B cell (primary cell): ENCODE results near the gene NAPG. TPM values are rescaled to one million over a fixed set of nuclear protein-coding genes. Genes with fewer than 3 reads are reported as not detected.
"Not testable (repeated sequence)": the region's sequence is repeated elsewhere in the genome, so short reads cannot be mapped to it uniquely, and the experiment has no call there.

ENCODE experiments used
- ATAC-seq: fragments of 200-7000 bp; cut with Tn5 transposase; one replicate; pipeline ENCODE4 v1.10.0; 2021; ENCODE audit warnings: low read depth, mild to moderate bottlenecking, moderate number of reproducible peaks, moderate library complexity
- CTCF ChIA-PET: fragments of 350-600 bp; sonication (Branson Sonifier 250); formaldehyde crosslinking; loops from one replicate; lab custom pipeline; 2021; ENCODE audit warnings: antibody characterized with exemption, inconsistent platforms; lab: Charles Lee
- POLR2A ChIA-PET: fragments of 350-600 bp; sonication (Branson Sonifier 250); formaldehyde crosslinking; loops from one replicate; lab custom pipeline; 2021; ENCODE audit warnings: antibody characterized with exemption; lab: Charles Lee
- DNase-seq: peaks from one replicate; pipeline ENCODE4 v3.0.0; 2013
- H2AFZ ChIP-seq: 2 replicates; pipeline ENCODE4 v1.6.1; 2012; ENCODE audit warnings: mild to moderate bottlenecking, low read depth, low read length; ENCODE audit not compliant: insufficient read depth, poor library complexity, severe bottlenecking
- H3K27ac ChIP-seq, 2 donors: 1 replicate in 1 of 2; 2 replicates in 1 of 2; pipeline ENCODE4 v1.5.1; 2012 to 2013; ENCODE audit warnings: low read length in 2 of 2, mild to moderate bottlenecking in 2 of 2, moderate library complexity in 1 of 2
- H3K27me3 ChIP-seq, 4 experiments: fragments of 200-600 bp in 1 of 4; sonication (generic) in 1 of 4; replicated peaks in 1 of 4; 1 replicate in 2 of 4; 2 replicates in 2 of 4; pipeline versions ENCODE4 v1.6.1 to v1.7.0; 2013 to 2016; ENCODE audit warnings: low read length in 3 of 4, mild to moderate bottlenecking in 2 of 4, mixed read lengths in 1 of 4, moderate library complexity in 1 of 4; ENCODE audit not compliant: insufficient read depth in 4 of 4, control insufficient read depth in 3 of 4; ENCODE audit errors: control extremely low read depth in 1 of 4
- H3K36me3 ChIP-seq, 2 experiments: replicated peaks in 1 of 2; 1 replicate in 1 of 2; 2 replicates in 1 of 2; pipeline versions ENCODE4 v1.6.1 to v1.7.1; 2013; ENCODE audit warnings: low read length in 1 of 2; ENCODE audit not compliant: insufficient read depth in 2 of 2, control insufficient read depth in 1 of 2; ENCODE audit errors: control extremely low read depth in 1 of 2, extremely low read depth in 1 of 2
- H3K4me1 ChIP-seq, 2 donors: fragments of 200-600 bp in 1 of 2; sonication (generic) in 1 of 2; 1 replicate in 1 of 2; 2 replicates in 1 of 2; pipeline versions ENCODE4 v1.5.1 to v1.6.1; 2013 to 2017; ENCODE audit warnings: low read length in 2 of 2; ENCODE audit not compliant: control insufficient read depth in 2 of 2, insufficient read depth in 2 of 2
- H3K4me2 ChIP-seq: replicated peaks from 2 replicates; pipeline ENCODE3; 2012; ENCODE audit warnings: mild to moderate bottlenecking, low read depth, low read length; ENCODE audit not compliant: poor library complexity, severe bottlenecking
- H3K4me3 ChIP-seq, 5 experiments: fragments of 200-600 bp in 1 of 5; sonication (generic) in 1 of 5; 1 replicate in 3 of 5; 2 replicates in 2 of 5; pipeline versions ENCODE4 v1.5.1 to v1.7.0; 2011 to 2016; ENCODE audit warnings: low read length in 4 of 5, mild to moderate bottlenecking in 4 of 5, low read depth in 2 of 5, control low read depth in 1 of 5, moderate library complexity in 1 of 5; ENCODE audit not compliant: insufficient read depth in 1 of 5; ENCODE audit errors: control extremely low read depth in 1 of 5, extremely low read depth in 1 of 5
- H3K79me2 ChIP-seq: fragments of 200-600 bp; sonication (generic); one replicate; pipeline ENCODE4 v1.6.0; 2016; ENCODE audit warnings: low read length; ENCODE audit not compliant: control insufficient read depth, insufficient read depth
- H3K9ac ChIP-seq: fragments of 200-600 bp; sonication (generic); 2 replicates; pipeline ENCODE4 v1.6.1; 2017; ENCODE audit warnings: mild to moderate bottlenecking, low read length, moderate library complexity
- H3K9me3 ChIP-seq, 3 donors: one replicate each; pipeline versions ENCODE4 v1.6.1 to v1.7.1; 2013; ENCODE audit warnings: low read length in 2 of 3; ENCODE audit not compliant: control insufficient read depth in 2 of 3, insufficient read depth in 1 of 3; ENCODE audit errors: control extremely low read depth in 1 of 3
- H4K20me1 ChIP-seq: 2 replicates; pipeline ENCODE4 v1.6.0; 2012; ENCODE audit warnings: mild to moderate bottlenecking, low read length; ENCODE audit not compliant: insufficient read depth, control insufficient read depth, poor library complexity, severe bottlenecking
- H3K27ac Mint-ChIP-seq: one replicate; pipeline ENCODE4 v1.8.0; 2021; ENCODE audit warnings: mixed read lengths
- H3K27me3 Mint-ChIP-seq: one replicate; pipeline ENCODE4 v1.8.0; 2021; ENCODE audit warnings: mixed read lengths
- H3K4me1 Mint-ChIP-seq: one replicate; pipeline ENCODE4 v1.8.0; 2021; ENCODE audit warnings: mixed read lengths
- H3K4me3 Mint-ChIP-seq: one replicate; pipeline ENCODE4 v1.8.0; 2021; ENCODE audit warnings: mixed read lengths
- H3K9me3 Mint-ChIP-seq: one replicate; pipeline ENCODE4 v1.8.0; 2022; ENCODE audit warnings: mixed read lengths; ENCODE audit not compliant: insufficient read depth
- WGBS: methylation state at CpG from one replicate; pipeline ENCODE4 v1.1.5; 2013; ENCODE audit warnings: missing lambda C conversion rate; ENCODE audit not compliant: insufficient coverage; 5-methylcytosine and 5-hydroxymethylcytosine counted together
- intact Hi-C: fragments of 100-400 bp; cut with micrococcal nuclease; formaldehyde crosslinking; loops from one replicate; pipeline ENCODE4 v1.10.0; 2022
- polyA plus RNA-seq: library from polyadenylated mRNA; depleted of rRNA; stranded (reverse); fragments of >200 nt; gene quantifications from 2 replicates; pipeline ENCODE4 v1.2.3, GENCODE V29; 2012
- total RNA-seq, 2 donors: library from RNA; stranded (reverse); fragments of 120-200 nt in 1 of 2; gene quantifications; 1 replicate in 1 of 2; 2 replicates in 1 of 2; pipeline versions ENCODE4 v1.2.3 to v1.2.4, GENCODE V29; 2013 to 2022

The NAPG gene
- total and polyA plus RNA-seq, 2 donors (not counting 1 experiment from before 2014, with no cell fraction given) = 9.4 to 31.8 TPM

DNA sequence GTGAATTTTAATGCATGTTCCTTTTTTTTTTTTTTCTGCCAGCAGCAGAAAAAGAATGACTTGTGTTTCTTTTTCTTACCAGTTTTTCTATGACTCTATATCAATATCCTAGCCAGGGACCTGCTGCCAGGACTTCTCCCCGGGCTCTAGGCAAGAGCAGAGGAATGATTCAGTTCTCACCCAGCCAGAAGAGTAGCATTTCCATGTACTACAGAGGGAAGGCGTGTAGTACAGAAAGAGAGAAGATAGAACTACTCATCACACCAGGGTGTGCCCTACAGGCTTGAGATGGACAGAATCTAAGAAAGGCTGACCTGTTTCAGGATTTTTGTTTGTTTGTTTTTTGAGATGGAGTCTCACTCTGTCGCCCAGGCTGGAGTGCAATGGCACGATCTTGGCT is 70.1 kb downstream of the NAPG start:
- H3K4me1 Mint-ChIP-seq, H3K79me2 ChIP-seq, H3K9ac ChIP-seq, intact Hi-C loops, H3K4me1 ChIP-seq, ATAC-seq, H3K4me3 ChIP-seq, H3K9me3 ChIP-seq, H2AFZ ChIP-seq, H3K4me2 ChIP-seq, POLR2A ChIA-PET, CTCF ChIA-PET, DNase-seq, H3K27ac ChIP-seq, H3K27me3 Mint-ChIP-seq, H3K9me3 Mint-ChIP-seq, H3K27ac Mint-ChIP-seq, H3K36me3 ChIP-seq, H3K4me3 Mint-ChIP-seq, H4K20me1 ChIP-seq, H3K27me3 ChIP-seq: not testable (repeated sequence)
- no CpG with 5 or more reads among the region's 4 CpGs for WGBS

GRCh38 chr18:10597695-10598094 is 71.9 kb downstream of the NAPG start:
- H3K27me3 ChIP-seq, H3K36me3 ChIP-seq, H3K9ac ChIP-seq, H3K27ac ChIP-seq, H2AFZ ChIP-seq, H3K27ac Mint-ChIP-seq, H3K4me1 Mint-ChIP-seq, H3K9me3 ChIP-seq, H3K4me3 ChIP-seq, POLR2A ChIA-PET, H3K4me1 ChIP-seq, CTCF ChIA-PET, H3K9me3 Mint-ChIP-seq, H4K20me1 ChIP-seq, ATAC-seq, intact Hi-C loops, H3K4me3 Mint-ChIP-seq, H3K4me2 ChIP-seq, H3K27me3 Mint-ChIP-seq, DNase-seq, H3K79me2 ChIP-seq: not testable (repeated sequence)
- no CpG with 5 or more reads among the region's 4 CpGs for WGBS

DNA sequence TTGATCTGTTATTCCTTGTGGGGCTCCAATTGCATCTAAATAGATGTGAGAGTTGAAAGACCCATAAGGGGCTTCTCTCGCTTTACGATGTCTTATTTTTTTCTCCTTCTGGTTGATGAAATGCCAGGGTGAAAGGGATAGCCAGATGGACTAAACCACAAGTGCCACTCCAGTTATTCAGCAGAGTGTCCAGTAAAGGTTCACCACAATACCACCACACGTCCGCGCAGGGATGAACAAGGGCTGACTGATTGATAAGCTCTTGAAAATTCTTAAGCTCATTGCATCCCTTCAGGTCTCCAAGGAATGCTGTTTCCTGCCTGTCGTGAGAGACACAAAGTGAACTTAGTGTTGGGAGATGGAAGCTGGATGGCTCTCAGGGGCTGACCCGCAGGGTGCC is 74.9 kb downstream of the NAPG start:
- H3K27ac ChIP-seq, H4K20me1 ChIP-seq, H3K9me3 Mint-ChIP-seq, H3K4me1 ChIP-seq, H3K79me2 ChIP-seq, H3K9ac ChIP-seq, H3K4me3 Mint-ChIP-seq, ATAC-seq, H3K27ac Mint-ChIP-seq, intact Hi-C loops, H2AFZ ChIP-seq, H3K4me2 ChIP-seq, POLR2A ChIA-PET, H3K4me1 Mint-ChIP-seq, H3K27me3 ChIP-seq, CTCF ChIA-PET, H3K27me3 Mint-ChIP-seq, DNase-seq, H3K4me3 ChIP-seq, H3K36me3 ChIP-seq: not testable (repeated sequence)
- H3K9me3 ChIP-seq = peaks cover 0 to 24% (median 0%) of the 10 kb centered on the region in 3 donors
- WGBS = 100% methylated on average over 1 of the region's 7 CpGs

Other genes with a start within 250 kb of the NAPG start
- gene APCDD1, start 71.4 kb upstream of the NAPG start, total RNA-seq = 0.46 and 1.1 TPM in 2 replicates
- gene APCDD1, start 71.4 kb upstream of the NAPG start, polyA plus RNA-seq = 0.79 and 1.0 TPM in 2 replicates